Thoracic aorta (tissue), 2 donors: ENCODE results near the gene OR5C1. TPM values are rescaled to one million over a fixed set of nuclear protein-coding genes. Genes with fewer than 3 reads are reported as not detected.

Source experiments
- ATAC-seq: fragments of 150-250 bp; one replicate; pipeline ENCODE4 v1.8.0; 2017; ENCODE audit warnings: low read depth; ENCODE audit not compliant: insufficient number of reproducible peaks, low FRiP score
- DNase-seq: peaks from one replicate; pipeline ENCODE4 v3.0.0-alpha.2; 2020; ENCODE audit warnings: low spot score
- H3K27ac ChIP-seq, 2 donors: fragments of 200-600 bp; sonication (generic); 1 replicate in 1 of 2; 2 replicates in 1 of 2; pipeline ENCODE4 v1.5.1; 2016; ENCODE audit warnings: mild to moderate bottlenecking in 2 of 2, moderate library complexity in 2 of 2
- H3K27me3 ChIP-seq: fragments of 200-600 bp; sonication (generic); replicated peaks from 2 replicates; pipeline ENCODE4 v1.6.0; 2016; ENCODE audit warnings: mild to moderate bottlenecking; ENCODE audit not compliant: insufficient read depth
- H3K36me3 ChIP-seq: fragments of 200-600 bp; sonication (generic); one replicate; pipeline ENCODE4 v1.5.1; 2016
- H3K4me1 ChIP-seq, 2 donors: fragments of 200-600 bp; sonication (generic); 1 replicate in 1 of 2; 2 replicates in 1 of 2; pipeline versions ENCODE4 v1.5.1 to v1.6.0; 2016; ENCODE audit warnings: low read depth in 2 of 2, mild to moderate bottlenecking in 1 of 2; ENCODE audit not compliant: control insufficient read depth in 1 of 2
- H3K4me3 ChIP-seq: fragments of 200-600 bp; sonication (generic); 2 replicates; pipeline ENCODE4 v1.5.1; 2016; ENCODE audit warnings: mild to moderate bottlenecking
- H3K9me3 ChIP-seq: fragments of 200-600 bp; sonication (generic); 2 replicates; pipeline ENCODE4 v1.5.1; 2016
- CTCF ChIP-seq: fragments of 200-600 bp; sonication (generic); IDR thresholded peaks from one replicate; pipeline ENCODE4 v1.5.1; 2019; ENCODE audit warnings: antibody characterized with exemption
- total RNA-seq, 2 donors: library from RNA; depleted of rRNA; stranded (reverse); fragments of >200 nt; gene quantifications; one replicate each; pipeline versions ENCODE4 v1.1.0 to v1.2.3, GENCODE V29; 2016

Gene OR5C1
- not detected for total RNA-seq

GRCh38 chr9:122788831-122789230 is at the start of gene OR5C1:
Gene OR5C1, plus strand, starts transcription at chr9:122788933. Its CDS starts 0 bp downstream, at chr9:122788933.
- ATAC-seq (no peak), DNase-seq (no peak)
- no peaks in the 10 kb centered on the region for H3K4me1 ChIP-seq
- H3K27ac ChIP-seq: no peak within 1 kb of the TSS
- no peaks in the 10 kb centered on the region for H3K9me3 ChIP-seq
- H3K4me3 ChIP-seq: no peak within 1 kb of the TSS
- H3K36me3 ChIP-seq: no peaks in the 10 kb centered on the region
- H3K27me3 ChIP-seq: no peaks in the 10 kb centered on the region
- TF ChIP-seq CTCF: no peak

DNA sequence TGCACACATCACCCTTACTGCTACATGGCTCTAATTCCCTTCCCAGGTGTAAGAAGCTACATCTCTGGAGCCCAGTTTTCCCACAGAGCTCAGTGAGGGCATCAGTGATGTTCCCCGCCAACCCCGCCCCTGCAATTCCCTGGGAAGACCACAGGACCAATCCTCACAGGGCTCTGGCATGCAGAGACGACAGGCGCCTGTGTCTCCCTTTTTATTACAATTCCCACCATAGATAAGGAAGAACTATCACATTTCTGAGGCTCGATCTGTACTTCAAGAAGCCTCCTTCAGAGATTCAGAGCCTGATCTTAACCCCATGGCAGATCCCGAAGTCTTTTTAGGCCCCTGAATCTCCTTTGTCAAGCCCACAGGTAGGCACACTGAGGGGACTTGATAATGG is 46.7 kb upstream of the OR5C1 start, which contains the start of gene OR1L6:
OR1L6 (plus strand) TSS at position 301 of the 400 bp plus-strand sequence. CDS start 7,545 bp downstream, outside the sequence.
- no peaks in the 10 kb centered on the region for H3K27me3 ChIP-seq

DNA sequence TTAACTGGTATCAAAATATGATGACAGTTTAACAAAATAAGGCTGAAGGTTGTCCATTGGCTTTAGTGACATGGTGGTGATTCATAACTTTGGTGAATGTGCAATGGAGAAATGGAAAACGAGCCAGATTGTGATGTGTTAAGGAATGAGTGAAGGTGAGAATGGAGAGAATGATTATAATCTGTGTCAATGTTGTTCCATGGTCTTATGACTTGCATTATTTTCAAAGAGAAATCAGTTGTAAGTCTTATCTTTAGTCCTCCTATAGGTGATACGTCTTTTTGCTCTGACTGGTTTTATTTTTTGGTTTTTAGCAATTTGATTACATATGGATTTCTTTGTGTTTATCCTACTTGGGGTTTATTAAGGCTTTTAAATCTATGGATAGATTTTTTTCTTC is 33.9 kb upstream of the OR5C1 start:
- no peak overlapping the region for H3K27ac ChIP-seq
- no peak for DNase-seq

More for the DNA sequence above, 46.7 kb upstream of the OR5C1 start, which contains the start of gene OR1L6:
- no peaks in the 10 kb centered on the region for H3K36me3 ChIP-seq
- DNase-seq (no peak), ATAC-seq (no peak)
- H3K4me1 ChIP-seq: no peaks in the 10 kb centered on the region
- no peak for TF ChIP-seq CTCF
- no peaks in the 10 kb centered on the region for H3K9me3 ChIP-seq
- no peak within 1 kb of the TSS for H3K4me3 ChIP-seq
- H3K27ac ChIP-seq: no peak within 1 kb of the TSS

DNA sequence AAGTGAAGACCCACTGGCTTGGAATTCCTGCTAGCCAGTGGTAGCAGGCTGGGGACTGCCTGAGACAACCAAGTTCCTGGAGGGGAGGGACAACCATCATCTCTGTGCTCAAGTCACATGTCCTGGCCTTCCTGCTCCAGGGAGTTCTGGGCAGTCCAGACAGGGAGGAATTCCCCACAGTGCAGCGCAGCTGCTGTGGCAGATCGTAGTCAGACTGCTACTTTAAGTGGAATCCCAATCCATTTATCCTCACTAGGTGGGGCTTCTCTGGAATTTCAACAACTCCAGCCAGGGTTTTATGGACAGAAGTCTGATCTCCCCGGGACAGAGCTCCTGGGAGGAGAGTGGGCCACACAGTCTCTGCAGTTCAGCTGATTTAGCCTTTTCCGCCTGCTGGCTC is 20.9 kb upstream of the OR5C1 start:
- H3K27ac ChIP-seq: no peak overlapping the region

More for the DNA sequence above, 33.9 kb upstream of the OR5C1 start:
- Histone ChIP-seq H3K4me3 (no peak overlapping the region), H3K36me3 (no peaks in the 10 kb centered on the region), H3K4me1 (no peaks in the 10 kb centered on the region), H3K9me3 (peaks cover 11% of the 10 kb centered on the region), H3K27me3 (no peaks in the 10 kb centered on the region)
- TF ChIP-seq CTCF: no peak
- no peak for ATAC-seq

GRCh38 chr9:122777052-122777451 is 11.7 kb upstream of the OR5C1 start:
- no peak for TF ChIP-seq CTCF
- Histone ChIP-seq H3K9me3 (no peaks in the 10 kb centered on the region), H3K27me3 (no peaks in the 10 kb centered on the region), H3K4me1 (no peaks in the 10 kb centered on the region), H3K4me3 (no peak overlapping the region), H3K36me3 (no peaks in the 10 kb centered on the region), H3K27ac (no peak overlapping the region)
- ATAC-seq (no peak), DNase-seq (no peak)

More for the DNA sequence above, 20.9 kb upstream of the OR5C1 start:
- DNase-seq: no peak
- TF ChIP-seq CTCF: no peak
- Histone ChIP-seq H3K27me3 (no peaks in the 10 kb centered on the region), H3K9me3 (peaks cover 32% of the 10 kb centered on the region), H3K36me3 (no peaks in the 10 kb centered on the region), H3K4me1 (no peaks in the 10 kb centered on the region), H3K4me3 (no peak overlapping the region)
- ATAC-seq: no peak
